HCT116 (cell line): ENCODE data around the gene PDE2A.

ENCODE experiments used
- EGR1 ChIP-seq: IDR thresholded peaks from 2 replicates; pipeline ENCODE4 v1.6.1; 2012; ENCODE audit warnings: low read depth
- FOSL1 ChIP-seq: IDR thresholded peaks from 2 replicates; pipeline ENCODE4 v1.6.1; 2012; ENCODE audit warnings: low read depth
- JUND ChIP-seq: IDR thresholded peaks from 2 replicates; pipeline ENCODE4 v1.6.1; 2012
- POLR2A ChIP-seq: IDR thresholded peaks from 2 replicates; pipeline ENCODE4 v1.7.0; 2011; ENCODE audit warnings: borderline replicate concordance; ENCODE audit not compliant: insufficient read depth, insufficient read length; ENCODE audit errors: extremely low read depth
- POLR2AphosphoS5 ChIP-seq: IDR thresholded peaks from 2 replicates; pipeline ENCODE4 v1.6.1; 2011; ENCODE audit warnings: mild to moderate bottlenecking, low read depth, low read length, moderate library complexity
- RAD21 ChIP-seq: IDR thresholded peaks from 2 replicates; pipeline ENCODE4 v1.6.1; 2012; ENCODE audit warnings: low read depth, mild to moderate bottlenecking
- SIN3A ChIP-seq: IDR thresholded peaks from 2 replicates; pipeline ENCODE4 v1.6.1; 2012; ENCODE audit warnings: low read depth
- SRF ChIP-seq: IDR thresholded peaks from 2 replicates; pipeline ENCODE4 v1.6.1; 2012; ENCODE audit warnings: low read depth
- TCF7L2 ChIP-seq: IDR thresholded peaks from 2 replicates; pipeline ENCODE4 v1.7.0; 2011; ENCODE audit warnings: borderline replicate concordance, inconsistent platforms; ENCODE audit not compliant: insufficient read depth, insufficient read length; ENCODE audit errors: extremely low read depth
- TF ChIP-seq, protein P1 (sequence below), 3 experiments: fragments of 200-600 bp in 1 of 3; sonication (generic) in 1 of 3; IDR thresholded peaks in 2 of 3; conservative IDR thresholded peaks in 1 of 3; 2 replicates each; pipeline ENCODE4 v1.5.1; 2012 to 2017; ENCODE audit warnings: low read depth in 2 of 3, low read length in 2 of 3, antibody characterized with exemption in 1 of 3, borderline replicate concordance in 1 of 3, control low read depth in 1 of 3, mild to moderate bottlenecking in 1 of 3, mixed read lengths in 1 of 3, mixed run types in 1 of 3, moderate library complexity in 1 of 3; ENCODE audit not compliant: insufficient read depth in 1 of 3
- TF ChIP-seq, protein P2 (sequence below): IDR thresholded peaks from 2 replicates; pipeline ENCODE4 v1.6.1; 2012
- TF ChIP-seq, protein P3 (sequence below): IDR thresholded peaks from 2 replicates; pipeline ENCODE4 v1.6.1; 2011; ENCODE audit warnings: mild to moderate bottlenecking, low read length, moderate library complexity; ENCODE audit not compliant: insufficient replicate concordance; ENCODE audit errors: extremely low read depth
- TF ChIP-seq, protein P4 (sequence below): IDR thresholded peaks from 2 replicates; pipeline ENCODE4 v1.6.1; 2012

DNA sequence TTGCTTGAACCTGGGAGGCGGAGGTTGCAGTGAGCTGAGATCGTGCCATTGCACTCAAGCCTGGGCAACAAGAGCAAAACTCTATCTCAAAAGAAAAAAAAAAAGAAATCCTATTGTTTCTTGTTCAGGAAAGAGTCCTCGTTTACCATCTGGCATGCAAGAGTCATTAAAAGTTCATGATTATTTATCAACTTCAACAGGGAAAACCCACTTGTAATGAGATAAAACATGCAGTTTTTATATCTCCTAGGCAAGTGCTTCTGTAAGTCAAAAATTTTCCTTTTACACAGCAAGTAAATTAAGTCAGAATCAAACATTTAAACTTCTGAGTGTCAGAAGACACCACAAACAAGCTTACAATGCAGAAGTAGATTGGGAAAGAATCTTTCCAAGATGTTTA lies 145.2 kb downstream of the PDE2A start:
- no peak for TF ChIP-seq FOSL1
- TF ChIP-seq POLR2AphosphoS5: no peak
- TF ChIP-seq, protein P1, sequence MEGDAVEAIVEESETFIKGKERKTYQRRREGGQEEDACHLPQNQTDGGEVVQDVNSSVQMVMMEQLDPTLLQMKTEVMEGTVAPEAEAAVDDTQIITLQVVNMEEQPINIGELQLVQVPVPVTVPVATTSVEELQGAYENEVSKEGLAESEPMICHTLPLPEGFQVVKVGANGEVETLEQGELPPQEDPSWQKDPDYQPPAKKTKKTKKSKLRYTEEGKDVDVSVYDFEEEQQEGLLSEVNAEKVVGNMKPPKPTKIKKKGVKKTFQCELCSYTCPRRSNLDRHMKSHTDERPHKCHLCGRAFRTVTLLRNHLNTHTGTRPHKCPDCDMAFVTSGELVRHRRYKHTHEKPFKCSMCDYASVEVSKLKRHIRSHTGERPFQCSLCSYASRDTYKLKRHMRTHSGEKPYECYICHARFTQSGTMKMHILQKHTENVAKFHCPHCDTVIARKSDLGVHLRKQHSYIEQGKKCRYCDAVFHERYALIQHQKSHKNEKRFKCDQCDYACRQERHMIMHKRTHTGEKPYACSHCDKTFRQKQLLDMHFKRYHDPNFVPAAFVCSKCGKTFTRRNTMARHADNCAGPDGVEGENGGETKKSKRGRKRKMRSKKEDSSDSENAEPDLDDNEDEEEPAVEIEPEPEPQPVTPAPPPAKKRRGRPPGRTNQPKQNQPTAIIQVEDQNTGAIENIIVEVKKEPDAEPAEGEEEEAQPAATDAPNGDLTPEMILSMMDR (IDR thresholded peaks at IDR 0.05 in 2 of 3, conservative IDR thresholded peaks at IDR 0.05 in 1 of 3; ENCODE audit: borderline replicate concordance in 1 of 3, insufficient read depth in 1 of 3, low read depth in 2 of 3, low read length in 2 of 3): no peak
- no peak for TF ChIP-seq JUND
- TF ChIP-seq, protein P2, sequence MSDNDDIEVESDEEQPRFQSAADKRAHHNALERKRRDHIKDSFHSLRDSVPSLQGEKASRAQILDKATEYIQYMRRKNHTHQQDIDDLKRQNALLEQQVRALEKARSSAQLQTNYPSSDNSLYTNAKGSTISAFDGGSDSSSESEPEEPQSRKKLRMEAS: no peak
- TF ChIP-seq, protein P3, sequence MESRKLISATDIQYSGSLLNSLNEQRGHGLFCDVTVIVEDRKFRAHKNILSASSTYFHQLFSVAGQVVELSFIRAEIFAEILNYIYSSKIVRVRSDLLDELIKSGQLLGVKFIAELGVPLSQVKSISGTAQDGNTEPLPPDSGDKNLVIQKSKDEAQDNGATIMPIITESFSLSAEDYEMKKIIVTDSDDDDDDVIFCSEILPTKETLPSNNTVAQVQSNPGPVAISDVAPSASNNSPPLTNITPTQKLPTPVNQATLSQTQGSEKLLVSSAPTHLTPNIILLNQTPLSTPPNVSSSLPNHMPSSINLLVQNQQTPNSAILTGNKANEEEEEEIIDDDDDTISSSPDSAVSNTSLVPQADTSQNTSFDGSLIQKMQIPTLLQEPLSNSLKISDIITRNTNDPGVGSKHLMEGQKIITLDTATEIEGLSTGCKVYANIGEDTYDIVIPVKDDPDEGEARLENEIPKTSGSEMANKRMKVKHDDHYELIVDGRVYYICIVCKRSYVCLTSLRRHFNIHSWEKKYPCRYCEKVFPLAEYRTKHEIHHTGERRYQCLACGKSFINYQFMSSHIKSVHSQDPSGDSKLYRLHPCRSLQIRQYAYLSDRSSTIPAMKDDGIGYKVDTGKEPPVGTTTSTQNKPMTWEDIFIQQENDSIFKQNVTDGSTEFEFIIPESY: no peak
- TF ChIP-seq POLR2A: no peak
- no peak for TF ChIP-seq TCF7L2
- TF ChIP-seq, protein P4, sequence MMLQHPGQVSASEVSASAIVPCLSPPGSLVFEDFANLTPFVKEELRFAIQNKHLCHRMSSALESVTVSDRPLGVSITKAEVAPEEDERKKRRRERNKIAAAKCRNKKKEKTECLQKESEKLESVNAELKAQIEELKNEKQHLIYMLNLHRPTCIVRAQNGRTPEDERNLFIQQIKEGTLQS: no peak
- TF ChIP-seq RAD21: no peak
- no peak for TF ChIP-seq SRF
- TF ChIP-seq SIN3A: no peak
- no peak for TF ChIP-seq EGR1
